Daoy (cell line): Measurements from ENCODE around the gene GPA33. TPM values are rescaled to one million over a fixed set of nuclear protein-coding genes. Genes with fewer than 3 reads are reported as not detected.
"Not testable (repeated sequence)": the region's sequence is repeated elsewhere in the genome, so short reads cannot be mapped to it uniquely, and the experiment has no call there.

ENCODE experiments used
- DNase-seq: peaks from one replicate; pipeline ENCODE4 v3.0.0-alpha.2; 2015; ENCODE audit warnings: low read depth
- total RNA-seq: library from RNA; depleted of rRNA; stranded (reverse); fragments of >200 nt; shearing (Covaris generic); gene quantifications from 2 replicates; pipeline ENCODE4 v1.2.3, GENCODE V29; 2014; rRNA removed

GPA33 gene
- total RNA-seq, 1 experiment from 2014 or later = not detected

DNA sequence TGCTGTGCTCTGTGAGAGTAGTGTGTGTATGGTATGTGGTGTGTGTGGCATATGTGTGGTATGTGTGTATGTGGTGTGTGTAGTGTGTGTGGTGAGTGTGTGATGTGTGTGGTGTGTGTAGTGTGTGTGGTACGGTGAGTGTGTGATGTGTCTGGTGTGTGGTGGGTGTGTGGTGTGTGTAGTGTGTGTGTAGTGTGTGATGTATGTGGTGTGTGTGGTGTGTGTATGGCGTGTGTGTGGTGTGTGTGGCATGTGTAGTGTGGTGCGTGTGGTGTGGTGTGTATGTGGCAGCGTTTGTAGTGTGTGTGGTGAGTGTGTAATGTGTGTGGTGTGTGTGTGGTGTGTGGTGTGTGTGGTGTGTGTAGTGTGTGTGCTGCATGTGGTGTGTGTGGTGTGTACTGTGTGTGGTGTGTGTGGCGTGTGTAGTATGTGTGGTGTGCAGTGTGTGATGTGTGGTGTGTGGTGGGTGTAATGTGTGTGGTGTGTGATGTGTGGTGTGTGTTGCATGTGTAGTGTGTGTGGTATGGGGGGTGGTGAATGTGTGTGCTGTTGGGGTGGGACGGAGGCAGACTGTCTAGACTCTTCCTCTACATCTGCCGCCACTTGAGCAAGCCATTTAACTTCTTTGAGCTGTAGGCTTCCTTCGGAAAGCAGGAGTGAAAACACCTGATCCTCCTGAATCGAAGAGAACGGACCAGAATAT lies 33.5 kb downstream of the GPA33 start:
- peak; percentile 32 for DNase-seq

GRCh38 chr1:167054946-167055630 lies 35.1 kb downstream of the GPA33 start:
- DNase-seq = peak; percentile 24

GRCh38 chr1:167054531-167054930 lies 35.6 kb downstream of the GPA33 start:
- peak; percentile 28 for DNase-seq

DNA sequence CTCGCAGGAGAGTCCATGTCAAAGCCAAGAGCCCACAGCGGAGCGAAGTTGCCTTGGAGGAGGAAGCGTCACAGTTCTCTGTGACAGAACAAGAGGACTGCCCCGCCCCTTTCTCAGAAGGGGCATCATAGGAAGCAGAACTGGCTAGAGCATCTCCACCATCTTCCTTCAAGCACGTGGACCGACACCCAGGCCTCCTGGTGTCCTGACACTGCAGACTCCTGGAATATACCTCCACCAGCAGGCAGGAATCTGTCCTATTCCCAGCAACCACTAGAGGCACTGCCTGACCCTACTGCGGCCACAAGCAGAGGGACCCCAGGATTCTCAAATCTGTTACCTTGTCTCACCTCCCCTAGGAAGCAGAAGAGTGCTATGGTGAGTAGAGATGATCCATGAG lies 37.8 kb downstream of the GPA33 start:
- DNase-seq = peak; percentile 36

- DNase-seq = no peak
Measured at GRCh38 chr1:167051907-167052306, 38.3 kb downstream of the GPA33 start.

GRCh38 chr1:167043752-167044488 lies 46.3 kb downstream of the GPA33 start:
- peak; percentile 90 for DNase-seq

DNA sequence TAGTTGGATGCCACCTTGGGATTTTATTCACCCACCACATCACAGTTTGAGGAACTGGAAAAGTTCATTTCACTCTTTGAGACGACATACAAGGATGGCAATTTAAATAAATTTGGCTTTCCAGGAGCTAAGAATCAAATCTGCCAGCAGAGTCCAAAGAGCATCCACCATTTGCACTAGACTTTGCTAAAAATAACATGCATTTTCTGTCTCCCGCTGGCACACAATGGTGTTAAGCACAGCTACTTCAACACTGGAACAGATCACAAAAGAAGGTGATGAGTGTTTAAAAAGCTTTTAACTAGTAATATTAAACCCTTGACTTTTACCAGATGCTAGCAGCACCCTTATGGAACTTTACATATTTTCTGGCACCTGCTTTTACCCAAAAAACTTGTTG lies 56.5 kb downstream of the GPA33 start:
- DNase-seq = no peak

DNA sequence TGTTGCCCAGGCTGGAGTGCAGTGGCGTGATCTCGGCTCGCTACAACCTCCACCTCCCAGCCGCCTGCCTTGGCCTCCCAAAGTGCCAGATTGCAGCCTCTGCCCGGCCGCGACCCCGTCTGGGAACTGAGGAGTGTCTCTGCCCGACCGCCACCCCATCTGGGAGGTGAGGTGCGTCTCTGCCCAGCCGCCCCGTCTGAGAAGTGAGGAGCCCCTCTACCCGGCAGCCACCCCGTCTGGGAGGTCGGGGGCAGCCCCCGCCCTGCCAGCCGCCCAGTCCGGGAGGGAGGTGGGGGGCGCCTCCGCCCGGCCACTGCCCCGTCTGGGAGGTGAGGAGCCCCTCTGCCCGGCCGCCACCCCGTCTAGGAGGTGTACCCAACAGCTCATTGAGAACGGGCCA lies 60.6 kb downstream of the GPA33 start:
- not testable (repeated sequence) for DNase-seq

DNA sequence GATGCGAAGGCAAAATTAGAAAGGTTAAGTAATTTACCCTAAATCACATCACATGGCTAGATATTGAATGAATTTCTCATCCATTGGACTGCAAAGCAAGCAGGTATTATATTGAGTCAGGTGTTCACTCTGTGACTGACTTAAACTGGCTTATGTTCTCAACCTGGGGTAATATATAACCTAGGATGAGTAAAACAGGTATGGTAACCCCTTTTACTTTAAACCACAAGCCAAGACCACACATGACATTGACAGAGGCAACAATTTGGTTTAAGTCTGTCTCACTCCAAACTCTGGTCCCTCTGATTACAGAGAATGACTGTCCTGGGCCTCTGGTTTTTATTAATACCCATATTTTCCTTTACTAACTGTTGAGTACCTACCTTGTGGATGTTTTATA lies 67.8 kb downstream of the GPA33 start:
- no peak for DNase-seq

- no peak for DNase-seq
Measured at GRCh38 chr1:167016100-167016750, 74.0 kb downstream of the GPA33 start.

DNA sequence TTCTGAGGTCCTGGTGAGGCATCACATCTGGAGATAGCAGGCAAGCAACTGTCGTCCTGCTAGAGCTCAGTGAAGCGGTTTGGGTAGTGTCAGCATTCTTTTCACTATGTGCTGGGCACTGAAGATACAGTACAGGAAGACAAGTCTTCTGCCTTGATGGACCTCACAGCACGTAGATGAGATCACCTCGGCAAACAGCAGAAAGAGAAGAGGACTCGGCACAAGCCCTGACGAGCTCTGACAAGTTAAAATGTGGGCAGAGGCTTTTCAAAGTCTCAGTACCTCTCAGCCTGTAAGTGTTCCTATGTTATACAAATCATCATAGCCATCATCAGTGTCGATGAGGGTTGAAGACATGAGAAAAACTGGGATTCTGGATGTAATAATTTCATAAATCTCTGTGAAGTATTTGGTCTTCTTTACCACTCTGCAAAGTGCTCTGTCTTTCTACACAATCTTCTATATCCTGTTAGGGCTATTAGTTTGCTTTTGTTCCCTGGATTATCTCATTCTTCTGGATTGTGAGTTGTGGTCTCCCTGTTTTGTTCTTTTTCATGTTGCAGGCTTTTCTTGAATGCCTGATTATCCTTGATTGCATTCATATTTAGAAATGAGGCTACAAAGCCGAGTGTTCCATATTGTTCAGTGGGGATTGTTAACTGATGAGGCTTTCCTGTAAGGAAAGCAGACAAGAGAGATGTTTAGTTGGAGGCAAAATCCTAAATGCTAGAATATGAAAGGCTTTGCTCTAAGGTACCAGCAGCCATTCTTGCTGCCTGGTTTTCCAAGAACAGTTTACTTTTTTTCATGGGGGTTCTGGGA lies 76.9 kb downstream of the GPA33 start:
- DNase-seq = no peak

DNA sequence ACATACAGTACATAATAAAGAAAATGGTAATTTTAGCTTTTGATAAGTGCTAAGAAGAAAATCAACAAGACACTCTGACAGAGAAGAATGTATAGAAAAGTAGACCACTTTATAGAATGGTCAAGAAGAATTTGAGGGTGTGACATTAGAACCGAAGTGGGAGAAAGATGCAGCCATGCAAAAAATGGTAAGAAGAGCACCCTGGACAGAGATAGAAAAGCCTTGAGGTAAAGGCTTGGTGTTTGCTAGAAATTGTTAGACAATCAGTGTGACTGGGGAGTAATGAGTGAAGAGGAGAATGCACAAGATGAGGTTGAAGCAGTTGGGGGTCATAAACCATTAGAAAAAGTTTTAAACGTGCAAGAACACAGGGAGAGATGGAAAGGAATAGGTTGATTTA lies 77.6 kb downstream of the GPA33 start:
- DNase-seq = no peak

GRCh38 chr1:167011560-167012191 lies 78.5 kb downstream of the GPA33 start:
- DNase-seq = no peak

DNA sequence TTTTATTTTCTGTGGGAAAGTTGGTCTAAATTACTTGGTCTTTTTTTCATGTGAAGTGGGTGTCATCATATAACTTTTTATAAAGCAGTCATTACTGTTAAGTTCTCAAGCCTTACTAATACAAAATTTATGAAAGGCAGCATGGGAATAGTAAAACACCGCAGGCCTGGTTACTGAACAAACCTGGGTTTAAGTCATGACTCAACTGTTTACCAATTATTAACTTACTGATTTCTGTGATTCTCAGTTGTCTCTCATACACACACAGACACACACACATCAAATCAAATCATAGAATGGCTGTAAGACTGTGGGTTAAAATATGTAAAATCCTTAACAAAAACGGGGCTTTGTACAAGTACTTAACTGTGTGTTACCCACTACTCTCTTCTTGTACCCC lies 86.5 kb downstream of the GPA33 start:
- no peak for DNase-seq

Other genes starting within 250 kb of the GPA33 start
- gene TADA1, start 214.1 kb downstream of the GPA33 start, total RNA-seq = 15.3 and 19.8 TPM in 2 replicates
- gene ILDR2, start 114.8 kb downstream of the GPA33 start, total RNA-seq = 9.6 and 15.7 TPM in 2 replicates
- gene MAEL, start 101.1 kb downstream of the GPA33 start, total RNA-seq = 0.11 TPM in 1 of 2 replicates, not detected in the other
- not detected in 2 replicates for gene STYXL2, start 3.7 kb upstream of the GPA33 start, total RNA-seq
- 5.6 TPM in 2 replicates for gene POU2F1, start 130.5 kb upstream of the GPA33 start, total RNA-seq